ENCODE data around the gene SEL1L2. TPM values are rescaled to one million over a fixed set of nuclear protein-coding genes. Genes with fewer than 3 reads are reported as not detected.

The SEL1L2 gene
- total RNA-seq, 1 experiment from 2014 or later = not detected

DNA sequence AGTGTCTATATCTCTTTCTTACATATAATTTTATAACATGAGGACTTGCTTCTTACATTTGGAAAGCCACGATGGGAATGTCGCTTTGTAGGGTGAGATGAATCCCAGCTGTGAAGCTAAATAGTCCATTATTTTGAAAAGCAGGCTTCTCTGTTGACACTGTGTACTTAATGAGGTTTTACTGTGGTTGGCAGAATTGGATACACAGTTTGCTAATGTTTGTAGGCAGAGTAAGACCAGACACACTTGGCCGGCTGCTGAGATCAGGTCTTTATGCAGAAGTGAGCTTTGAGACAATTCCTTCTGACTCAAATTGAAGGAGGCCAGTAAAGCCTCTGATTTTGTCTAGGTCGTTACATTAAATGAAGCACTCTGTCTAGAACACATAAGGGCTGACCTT, 112.6 kb downstream of the SEL1L2 start:
- no peak for DNase-seq (ENCODE audit: low read depth)
- in situ Hi-C loops (cut with HindIII; ENCODE audit: low pct_unique_long_range_greater_than_20kb, low sequenced_read_pairs) = no loop called here

DNA sequence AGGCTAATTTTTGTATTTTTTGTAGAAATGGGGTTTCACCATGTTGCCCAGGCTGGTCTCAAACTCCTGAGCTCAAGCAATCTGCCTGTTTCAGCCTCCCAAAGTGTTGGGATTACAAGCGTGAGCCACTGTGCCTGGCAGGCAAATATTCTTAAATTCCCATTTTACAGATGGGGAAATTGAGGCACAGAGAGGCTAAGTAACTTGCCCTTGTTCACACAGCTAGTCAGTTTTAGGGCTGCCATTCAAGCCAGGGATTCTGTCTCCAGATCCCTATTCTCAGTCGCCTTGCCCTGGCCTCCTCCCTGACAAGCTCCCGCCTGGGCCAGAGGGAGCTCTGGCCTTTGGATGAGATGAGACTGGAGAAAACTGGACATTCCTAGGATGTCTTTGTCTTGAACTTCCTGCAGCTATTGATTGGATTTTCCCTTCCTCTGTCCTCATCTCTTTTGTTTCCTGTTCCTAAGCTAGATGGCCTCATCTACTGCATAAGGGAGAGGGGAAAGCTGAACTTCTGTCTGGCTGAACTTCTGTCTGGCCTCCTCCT, 115.1 kb downstream of the SEL1L2 start:
- no peak for DNase-seq (ENCODE audit: low read depth)
- in situ Hi-C loops (cut with HindIII; ENCODE audit: low pct_unique_long_range_greater_than_20kb, low sequenced_read_pairs) = no loop called here

DNA sequence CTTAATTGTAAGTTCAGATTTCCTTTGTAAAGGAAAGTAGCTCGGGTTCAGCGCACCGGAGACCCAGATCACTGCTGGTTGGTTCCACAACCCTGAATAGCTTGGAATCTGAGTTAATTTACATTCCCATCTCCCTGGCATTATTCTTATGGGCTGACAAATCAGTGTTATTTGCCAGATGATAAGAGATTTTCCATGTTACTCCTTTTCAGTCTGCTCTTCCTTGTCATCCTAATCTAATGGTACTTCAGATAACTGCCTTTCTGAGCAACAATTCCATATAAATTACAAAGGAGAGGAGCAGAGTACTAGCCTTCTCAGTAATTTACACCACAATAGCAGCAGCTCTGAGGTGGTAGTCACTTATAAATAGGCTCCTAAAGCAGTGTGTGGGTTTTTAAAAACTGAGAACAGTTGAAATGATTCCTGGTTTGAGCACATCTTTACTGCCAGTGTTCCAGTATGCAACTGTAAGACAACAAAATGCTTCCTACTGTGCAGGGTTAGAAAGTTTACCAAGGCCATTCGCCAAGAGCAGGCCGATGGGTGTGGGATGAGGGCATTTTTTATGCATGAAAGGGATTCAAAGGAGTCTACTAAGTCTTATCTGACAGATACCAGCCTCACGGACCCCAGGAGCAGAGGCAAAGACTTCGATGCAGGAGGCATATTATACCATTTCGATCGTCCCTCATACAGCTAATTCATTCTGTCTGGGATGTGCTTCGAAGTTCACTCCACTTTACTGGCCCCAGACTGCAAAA, 115.8 kb downstream of the SEL1L2 start:
- in situ Hi-C loops (cut with HindIII; ENCODE audit: low pct_unique_long_range_greater_than_20kb, low sequenced_read_pairs) = no loop called here
- no peak for DNase-seq (ENCODE audit: low read depth)

DNA sequence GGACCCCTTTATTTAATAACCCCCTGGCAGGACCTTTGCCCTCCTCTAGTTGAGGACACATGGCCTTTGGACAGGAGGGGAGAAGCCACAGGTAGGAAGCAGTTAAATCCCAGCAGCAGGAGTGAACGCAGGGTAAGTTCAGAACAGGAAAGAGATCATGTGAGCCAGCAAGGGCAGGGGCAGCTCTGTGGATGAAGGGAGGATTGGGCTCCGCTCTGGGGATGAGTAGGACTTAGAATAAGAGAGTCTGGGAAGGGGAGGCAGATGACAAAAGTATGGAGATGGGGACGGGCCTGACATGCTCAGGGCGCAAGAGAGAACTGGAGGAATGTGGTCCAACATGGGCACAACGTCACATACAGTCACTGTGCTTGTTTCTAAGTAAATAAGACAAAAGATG, 116.6 kb downstream of the SEL1L2 start:
- in situ Hi-C loops (cut with HindIII; ENCODE audit: low pct_unique_long_range_greater_than_20kb, low sequenced_read_pairs) = no loop called here
- DNase-seq (ENCODE audit: low read depth) = no peak

DNA sequence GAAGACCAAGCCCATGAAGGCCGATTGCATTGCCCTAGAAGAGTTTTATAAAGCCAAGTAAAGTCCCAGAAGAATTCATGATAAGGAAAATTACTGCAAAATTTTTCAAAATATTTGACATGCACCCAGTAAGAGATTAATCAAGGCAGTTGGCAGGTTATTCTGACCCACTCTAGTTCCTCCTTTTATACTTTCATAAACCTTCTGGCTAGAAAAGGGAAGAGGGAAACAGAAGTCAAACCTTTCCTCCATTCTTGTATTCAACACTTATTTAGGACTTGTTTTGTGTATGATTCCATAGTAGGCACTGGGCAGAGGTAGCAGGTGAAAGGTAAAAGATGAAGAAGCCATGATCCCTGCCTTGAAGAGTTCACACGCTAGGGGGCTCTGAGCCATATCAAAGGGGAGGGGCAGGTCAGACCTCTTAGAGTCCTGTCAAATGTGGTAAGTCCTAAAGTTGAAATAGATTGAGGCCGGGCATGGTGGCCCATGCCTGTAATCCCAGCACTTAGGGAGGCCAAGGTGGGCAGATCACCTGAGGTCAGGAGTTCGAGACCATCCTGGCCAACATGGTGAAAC, 120.2 kb downstream of the SEL1L2 start:
- in situ Hi-C loops (cut with HindIII; ENCODE audit: low pct_unique_long_range_greater_than_20kb, low sequenced_read_pairs) = no loop called here
- no peak for DNase-seq (ENCODE audit: low read depth)

DNA sequence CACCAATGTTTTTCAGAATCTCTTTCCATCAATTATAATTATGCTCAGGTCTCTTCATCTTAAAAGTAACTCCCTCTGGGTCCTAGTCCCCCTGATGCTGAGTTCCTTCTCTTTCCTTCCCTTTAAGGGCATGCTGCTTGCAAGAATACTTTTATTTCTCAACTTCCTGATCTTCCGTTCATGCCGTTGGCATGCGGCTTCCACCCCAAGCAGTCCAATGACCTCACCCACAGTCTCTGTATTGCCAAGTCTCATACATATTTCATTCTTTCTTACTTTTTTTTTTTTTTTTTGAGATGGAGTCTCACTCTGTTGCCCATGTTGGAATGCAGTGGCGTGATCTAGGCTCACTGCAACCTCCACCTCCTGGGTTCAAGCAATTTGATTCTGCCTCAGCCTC, 122.1 kb downstream of the SEL1L2 start:
- no peak for DNase-seq (ENCODE audit: low read depth)
- in situ Hi-C loops (cut with HindIII; ENCODE audit: low pct_unique_long_range_greater_than_20kb, low sequenced_read_pairs) = no loop called here

DNA sequence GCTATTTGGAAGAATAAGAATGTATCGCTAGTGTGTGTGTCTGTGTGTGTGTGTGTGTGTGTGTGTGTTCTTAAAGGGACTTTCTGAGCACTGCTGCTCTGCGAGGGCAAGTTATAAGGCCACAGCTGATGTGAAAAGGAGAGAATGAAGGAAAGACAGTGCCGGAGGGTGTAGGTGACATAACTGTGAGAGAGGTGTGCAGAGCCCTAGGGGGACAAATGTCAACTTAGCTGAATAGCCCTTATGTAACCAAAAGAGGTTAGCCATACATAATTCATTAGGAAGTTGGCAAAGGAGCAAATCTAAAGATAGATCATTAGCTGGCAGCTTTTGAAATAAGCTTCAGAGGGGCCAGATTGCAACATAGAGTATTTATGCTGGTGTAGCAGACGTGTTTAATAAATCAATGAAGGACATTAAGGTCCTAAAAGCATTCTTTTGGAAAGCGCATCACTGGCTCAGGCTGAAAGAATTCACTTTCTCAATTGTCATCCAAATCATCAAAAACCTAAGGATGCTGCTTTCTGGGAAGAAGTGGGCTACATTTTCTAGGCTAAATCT, 124.5 kb downstream of the SEL1L2 start:
- DNase-seq (ENCODE audit: low read depth) = no peak
- in situ Hi-C loops (cut with HindIII; ENCODE audit: low pct_unique_long_range_greater_than_20kb, low sequenced_read_pairs) = no loop called here

DNA sequence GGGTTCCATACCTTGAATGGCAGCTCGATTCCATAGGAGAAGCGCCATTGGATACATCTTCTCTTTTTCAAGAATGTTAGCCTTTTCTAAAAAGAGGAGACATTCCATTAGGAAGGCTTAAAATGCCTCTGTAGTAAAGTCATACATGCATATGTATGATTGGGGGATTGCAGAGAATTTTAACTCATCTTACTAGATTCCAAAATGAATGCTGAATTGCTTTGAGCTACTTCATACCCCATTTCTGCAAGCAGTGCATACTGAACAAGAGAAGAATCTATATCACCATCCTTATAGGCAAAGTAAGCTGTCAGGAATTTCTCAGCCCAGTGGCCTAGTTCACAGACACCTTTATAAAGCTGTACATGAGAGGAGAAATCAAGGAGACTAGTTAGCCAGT, 125.3 kb downstream of the SEL1L2 start:
- in situ Hi-C loops (cut with HindIII; ENCODE audit: low pct_unique_long_range_greater_than_20kb, low sequenced_read_pairs) = no loop called here
- no peak for DNase-seq (ENCODE audit: low read depth)

DNA sequence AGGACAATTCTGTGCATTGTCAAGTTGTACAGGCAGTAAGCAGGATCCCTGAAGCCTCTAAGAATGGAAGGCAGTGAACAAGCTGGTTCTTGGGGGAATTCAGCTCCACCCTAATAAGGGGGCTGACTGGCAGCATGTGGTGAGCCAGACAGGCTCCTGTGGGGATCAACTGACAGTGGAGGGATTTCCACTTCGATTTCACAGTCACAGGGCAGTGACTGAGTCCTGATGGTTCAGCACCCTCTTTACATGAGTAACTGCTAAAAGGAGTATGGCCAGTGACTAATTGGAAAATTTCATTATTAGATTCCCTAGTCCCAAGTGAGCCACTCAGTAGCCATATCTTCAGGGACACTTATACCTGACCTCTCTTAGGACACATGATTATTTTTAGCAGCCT, 127.2 kb downstream of the SEL1L2 start:
- no peak for DNase-seq (ENCODE audit: low read depth)
- in situ Hi-C loops (cut with HindIII; ENCODE audit: low pct_unique_long_range_greater_than_20kb, low sequenced_read_pairs) = no loop called here

DNA sequence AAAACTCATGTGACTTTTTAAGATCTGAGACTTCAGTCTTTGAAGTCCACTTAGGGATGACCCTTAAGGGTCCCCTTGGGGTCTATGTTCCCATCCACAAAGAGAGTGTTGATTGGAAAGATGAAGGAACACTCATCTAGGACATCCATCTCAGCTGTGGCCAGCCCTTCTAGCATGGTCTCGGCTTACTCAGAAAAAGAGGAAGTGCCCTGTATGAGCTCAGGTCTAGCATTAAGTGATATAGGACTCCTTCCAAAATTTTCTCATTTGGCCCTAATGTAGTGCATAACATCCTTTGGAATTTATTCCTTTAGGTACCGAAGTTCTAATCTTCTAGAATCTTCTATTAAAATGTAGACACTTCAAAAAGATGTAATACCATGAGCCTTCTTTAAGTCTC, 128.2 kb downstream of the SEL1L2 start:
- no peak for DNase-seq (ENCODE audit: low read depth)
- in situ Hi-C loops (cut with HindIII; ENCODE audit: low pct_unique_long_range_greater_than_20kb, low sequenced_read_pairs) = no loop called here

DNA sequence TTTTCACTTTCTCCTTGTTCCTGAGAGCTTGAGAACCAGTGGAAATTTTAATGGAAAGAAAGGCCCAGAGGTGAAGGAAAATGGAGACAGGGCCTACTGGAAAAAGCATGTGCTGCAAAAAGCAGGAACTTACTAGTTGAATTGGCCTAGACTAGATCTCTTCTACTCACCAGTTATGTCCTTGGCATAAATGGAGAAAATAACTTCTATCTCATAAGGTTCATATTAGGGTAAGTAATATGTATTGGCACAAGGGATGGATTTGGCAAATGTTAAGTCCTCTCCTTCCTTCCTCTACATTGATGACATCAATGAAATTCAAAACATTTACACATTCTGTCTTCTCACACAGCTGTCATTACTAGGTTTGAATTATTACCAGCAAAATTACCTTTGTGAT, 131.5 kb downstream of the SEL1L2 start:
- in situ Hi-C loops (cut with HindIII; ENCODE audit: low pct_unique_long_range_greater_than_20kb, low sequenced_read_pairs) = no loop called here

DNA sequence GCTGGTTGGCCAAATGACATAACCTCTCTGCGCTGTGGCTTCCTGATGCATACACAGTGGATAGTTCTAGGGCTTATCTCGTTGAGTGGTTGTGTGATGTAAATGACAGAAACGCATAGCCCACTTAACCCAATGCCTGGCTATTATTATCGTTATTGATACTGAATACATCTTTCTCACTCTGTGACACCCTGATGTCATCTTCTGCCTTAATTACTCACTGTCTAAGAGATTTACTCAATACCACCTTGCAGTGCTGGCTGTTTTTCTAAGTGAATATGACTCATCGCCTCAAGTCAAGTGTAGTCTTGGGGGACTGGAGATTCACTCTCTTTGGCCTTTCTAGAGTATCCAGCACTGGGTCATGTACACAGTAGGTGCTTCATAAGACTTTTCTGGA, 132.0 kb downstream of the SEL1L2 start:
- in situ Hi-C loops (cut with HindIII; ENCODE audit: low pct_unique_long_range_greater_than_20kb, low sequenced_read_pairs) = no loop called here
- no peak for DNase-seq (ENCODE audit: low read depth)

More for the DNA sequence above, 131.5 kb downstream of the SEL1L2 start:
- no peak for DNase-seq (ENCODE audit: low read depth)

DNA sequence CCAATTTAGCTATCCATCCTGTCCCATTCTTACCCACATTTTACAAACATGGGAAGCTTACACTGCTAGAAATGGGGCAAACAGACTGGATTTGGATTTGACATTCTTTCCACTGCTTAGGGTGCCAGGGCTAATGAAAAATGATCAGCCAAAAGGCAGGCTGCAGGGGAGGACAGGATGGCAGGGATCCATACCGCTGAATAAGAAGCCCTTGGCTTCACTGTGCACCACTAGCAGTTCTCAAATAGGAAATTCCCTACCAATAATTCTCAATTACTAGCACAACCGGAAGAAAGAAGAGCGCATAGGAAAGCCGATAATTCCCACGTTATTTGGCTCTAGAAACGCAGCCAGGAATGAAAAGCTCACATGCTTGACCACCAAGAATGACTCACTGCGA, 132.5 kb downstream of the SEL1L2 start:
- in situ Hi-C loops (cut with HindIII; ENCODE audit: low pct_unique_long_range_greater_than_20kb, low sequenced_read_pairs) = no loop called here
- no peak for DNase-seq (ENCODE audit: low read depth)

DNA sequence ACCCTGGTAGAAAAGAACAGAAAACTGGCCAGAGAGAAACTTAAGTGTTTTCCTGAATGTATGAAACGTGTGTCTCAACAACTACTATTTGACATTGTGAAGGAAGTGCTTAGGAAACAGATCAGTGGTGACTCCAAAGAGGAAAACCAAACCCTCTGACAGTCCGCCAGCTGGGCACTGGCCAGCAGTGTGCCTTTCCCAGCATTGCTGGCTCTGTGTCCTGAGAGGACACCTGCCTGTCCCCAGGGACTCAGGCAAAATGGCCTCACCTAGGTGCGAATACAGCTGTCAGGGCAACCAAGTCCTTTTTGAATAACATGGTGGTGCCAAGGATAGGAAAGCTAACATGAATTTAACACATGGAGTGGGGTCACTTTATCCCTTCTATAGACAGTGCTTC, 133.1 kb downstream of the SEL1L2 start:
- DNase-seq (ENCODE audit: low read depth) = no peak
- in situ Hi-C loops (cut with HindIII; ENCODE audit: low pct_unique_long_range_greater_than_20kb, low sequenced_read_pairs) = no loop called here

DNA sequence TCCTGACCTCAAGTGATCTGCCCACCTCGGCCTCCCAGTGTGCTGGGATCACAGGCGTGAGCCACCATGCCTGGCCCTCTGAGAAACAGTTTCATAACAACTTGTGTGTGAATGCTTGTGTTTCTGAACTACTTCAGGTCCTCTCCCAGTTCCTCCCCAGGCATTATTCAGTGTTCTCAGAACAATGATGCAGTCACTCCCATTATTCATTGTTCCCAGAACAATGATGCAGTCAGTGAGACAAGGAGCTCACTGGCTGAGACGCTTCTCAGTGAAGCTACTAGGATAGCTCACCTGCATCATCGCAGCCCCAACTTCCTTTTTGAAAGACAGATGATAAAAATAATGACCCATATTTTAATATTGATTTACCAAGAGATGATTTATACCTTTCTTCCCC, 134.1 kb downstream of the SEL1L2 start:
- DNase-seq (ENCODE audit: low read depth) = no peak
- in situ Hi-C loops (cut with HindIII; ENCODE audit: low pct_unique_long_range_greater_than_20kb, low sequenced_read_pairs) = no loop called here

DNA sequence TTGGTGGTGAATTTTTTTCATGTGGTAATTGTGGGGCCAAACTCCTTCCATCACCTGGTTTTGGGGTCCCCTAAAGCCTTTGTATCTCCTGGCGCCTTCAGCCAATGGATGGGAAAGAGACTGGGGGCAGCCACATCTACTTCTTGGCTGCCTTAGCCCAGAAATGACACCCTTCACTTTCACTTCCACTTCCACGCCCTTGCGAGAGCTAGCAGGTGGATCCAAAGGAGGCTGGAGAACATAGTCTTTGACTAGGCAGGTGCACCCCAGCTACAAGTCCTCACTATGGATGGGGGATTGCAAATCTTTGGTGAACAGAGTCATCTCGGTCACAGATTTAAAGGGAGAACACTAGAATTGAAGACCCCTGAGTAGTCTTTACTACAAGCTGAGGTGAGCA, 134.8 kb downstream of the SEL1L2 start:
- DNase-seq (ENCODE audit: low read depth) = no peak
- in situ Hi-C loops (cut with HindIII; ENCODE audit: low pct_unique_long_range_greater_than_20kb, low sequenced_read_pairs) = no loop called here

DNA sequence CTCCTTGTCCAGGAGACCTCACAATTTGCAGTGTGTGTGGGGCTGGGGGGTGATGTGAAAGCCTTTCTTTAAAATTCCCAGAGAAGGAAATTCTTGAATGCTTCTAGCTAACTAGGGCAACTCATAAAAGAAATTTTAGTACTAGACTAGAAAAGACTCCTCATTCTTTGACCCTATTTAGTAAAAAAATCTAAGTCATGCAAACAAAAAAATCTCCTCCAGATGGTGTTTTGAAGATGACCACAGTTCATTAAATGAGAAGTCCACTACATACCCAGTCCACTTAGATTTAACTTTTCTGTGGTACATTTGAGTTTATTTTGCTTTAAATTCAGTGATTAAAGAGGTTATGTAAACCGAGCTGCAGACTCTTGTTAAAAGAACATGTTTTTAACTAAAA, 138.1 kb downstream of the SEL1L2 start:
- in situ Hi-C loops (cut with HindIII; ENCODE audit: low pct_unique_long_range_greater_than_20kb, low sequenced_read_pairs) = no loop called here

DNA sequence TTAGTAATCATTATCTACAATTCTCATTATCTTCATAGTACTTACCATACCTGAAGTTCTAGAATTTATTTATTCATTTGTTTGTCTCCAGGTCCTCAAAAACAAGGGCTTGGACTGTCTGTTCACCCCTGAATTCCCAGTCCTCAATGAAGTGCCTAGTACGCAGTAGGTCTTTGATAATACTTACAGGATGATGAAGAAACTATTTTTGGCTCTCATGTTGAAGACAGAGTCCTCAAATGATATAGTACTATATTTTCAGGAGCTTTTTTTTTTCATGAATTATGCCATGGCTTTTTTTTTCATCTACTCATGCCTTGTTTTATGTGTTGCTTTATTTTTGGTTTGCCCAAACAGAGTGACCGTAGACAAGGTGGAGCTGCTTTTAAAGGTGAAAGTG, 139.1 kb downstream of the SEL1L2 start:
- in situ Hi-C loops (cut with HindIII; ENCODE audit: low pct_unique_long_range_greater_than_20kb, low sequenced_read_pairs) = no loop called here
- no peak for DNase-seq (ENCODE audit: low read depth)

More for the DNA sequence above, 138.1 kb downstream of the SEL1L2 start:
- DNase-seq (ENCODE audit: low read depth) = no peak

DNA sequence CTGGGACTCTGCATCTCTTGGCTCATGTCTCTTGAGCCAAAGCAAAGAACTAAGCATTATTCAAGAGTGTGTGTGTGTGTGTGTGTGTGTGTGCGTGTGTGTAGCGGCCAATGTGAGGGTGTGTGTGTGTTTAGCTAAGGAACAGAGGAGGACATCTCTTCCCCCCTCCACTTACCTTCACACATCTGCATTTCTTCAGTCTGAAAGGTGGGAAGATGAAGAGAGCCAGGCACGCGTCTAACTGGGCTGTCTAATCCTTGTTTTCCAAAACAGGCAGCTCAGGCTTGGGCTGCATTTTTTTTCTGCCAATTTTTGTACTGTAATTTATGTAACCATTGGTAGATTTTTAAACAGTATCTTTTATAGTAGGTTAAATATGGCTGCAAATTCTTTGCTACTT, 146.1 kb downstream of the SEL1L2 start:
- in situ Hi-C loops (cut with HindIII; ENCODE audit: low pct_unique_long_range_greater_than_20kb, low sequenced_read_pairs) = no loop called here
- DNase-seq (ENCODE audit: low read depth) = no peak

DNA sequence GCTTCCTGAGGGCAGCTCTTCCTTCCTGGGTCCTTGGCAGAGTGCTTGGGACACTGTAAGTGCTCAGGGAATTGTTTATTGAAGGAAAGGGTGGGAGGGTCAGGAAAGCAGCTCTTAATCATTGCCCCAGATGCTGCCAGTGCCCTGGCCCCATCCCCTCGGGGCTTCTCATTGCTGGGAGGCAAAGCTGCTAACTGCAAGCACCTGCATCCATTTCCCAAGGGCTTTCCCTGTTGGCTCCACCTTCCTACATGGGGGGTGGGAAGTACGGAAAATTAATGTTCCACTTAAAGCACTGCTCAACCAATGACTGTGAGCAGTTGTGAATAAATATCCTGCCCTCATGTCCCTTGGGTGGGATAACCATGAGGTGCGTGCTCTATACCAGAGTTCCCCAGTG, 149.2 kb downstream of the SEL1L2 start:
- in situ Hi-C loops (cut with HindIII; ENCODE audit: low pct_unique_long_range_greater_than_20kb, low sequenced_read_pairs) = no loop called here
- DNase-seq (ENCODE audit: low read depth) = no peak
